GM20000 (cell line): ENCODE data around the gene SAMSN1.

Experiments used
- DNase-seq: peaks from one replicate; pipeline ENCODE4 v3.0.0; 2012; ENCODE audit warnings: low spot score
- TF ChIP-seq, protein P1 (sequence below): IDR thresholded peaks from 2 replicates; pipeline ENCODE4 v1.5.1; 2012; ENCODE audit warnings: mild to moderate bottlenecking, control low read depth; ENCODE audit errors: extremely low read depth, missing control alignments

Gene SAMSN1

DNA sequence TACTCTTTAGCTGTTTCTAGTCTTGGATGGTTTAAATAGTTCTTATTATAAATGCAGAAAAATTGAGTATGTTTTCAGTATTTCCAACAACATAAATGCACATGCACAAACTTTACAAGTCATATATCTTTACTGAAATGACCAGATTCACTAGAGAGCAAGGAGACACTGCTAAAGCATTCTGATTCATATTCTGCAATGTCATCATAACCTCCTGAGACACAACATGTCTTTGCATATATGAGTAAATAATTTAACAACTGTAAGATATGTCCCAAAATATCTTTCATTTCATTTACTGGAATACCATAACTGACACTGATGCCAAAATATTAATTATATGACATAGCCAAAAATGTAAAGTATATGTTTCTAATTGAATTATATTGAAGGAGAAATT, 16.8 kb upstream of the SAMSN1 start:
- DNase-seq, result no peak
- TF ChIP-seq, protein P1, sequence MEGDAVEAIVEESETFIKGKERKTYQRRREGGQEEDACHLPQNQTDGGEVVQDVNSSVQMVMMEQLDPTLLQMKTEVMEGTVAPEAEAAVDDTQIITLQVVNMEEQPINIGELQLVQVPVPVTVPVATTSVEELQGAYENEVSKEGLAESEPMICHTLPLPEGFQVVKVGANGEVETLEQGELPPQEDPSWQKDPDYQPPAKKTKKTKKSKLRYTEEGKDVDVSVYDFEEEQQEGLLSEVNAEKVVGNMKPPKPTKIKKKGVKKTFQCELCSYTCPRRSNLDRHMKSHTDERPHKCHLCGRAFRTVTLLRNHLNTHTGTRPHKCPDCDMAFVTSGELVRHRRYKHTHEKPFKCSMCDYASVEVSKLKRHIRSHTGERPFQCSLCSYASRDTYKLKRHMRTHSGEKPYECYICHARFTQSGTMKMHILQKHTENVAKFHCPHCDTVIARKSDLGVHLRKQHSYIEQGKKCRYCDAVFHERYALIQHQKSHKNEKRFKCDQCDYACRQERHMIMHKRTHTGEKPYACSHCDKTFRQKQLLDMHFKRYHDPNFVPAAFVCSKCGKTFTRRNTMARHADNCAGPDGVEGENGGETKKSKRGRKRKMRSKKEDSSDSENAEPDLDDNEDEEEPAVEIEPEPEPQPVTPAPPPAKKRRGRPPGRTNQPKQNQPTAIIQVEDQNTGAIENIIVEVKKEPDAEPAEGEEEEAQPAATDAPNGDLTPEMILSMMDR, result no peak

DNA sequence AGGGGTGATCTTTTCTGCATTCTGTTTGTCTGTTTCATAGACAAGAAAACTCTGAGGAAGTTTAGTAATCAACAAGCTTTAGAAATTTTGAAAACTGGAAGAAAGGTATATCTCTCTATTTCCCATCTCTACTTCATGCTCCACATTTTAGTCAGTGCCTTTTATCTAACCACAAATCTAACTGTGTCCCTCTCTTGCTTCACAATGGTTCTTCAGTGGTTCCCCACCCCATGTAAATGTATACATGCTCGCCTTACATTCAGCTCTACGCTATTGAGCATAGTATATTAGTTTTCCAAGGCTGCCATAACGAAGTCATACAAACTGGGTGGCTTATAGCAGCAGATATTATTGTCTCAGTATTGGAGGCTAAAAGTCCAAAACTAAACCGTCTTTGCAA, 14.4 kb upstream of the SAMSN1 start:
- DNase-seq, result no peak
- TF ChIP-seq, protein P1, result no peak

DNA sequence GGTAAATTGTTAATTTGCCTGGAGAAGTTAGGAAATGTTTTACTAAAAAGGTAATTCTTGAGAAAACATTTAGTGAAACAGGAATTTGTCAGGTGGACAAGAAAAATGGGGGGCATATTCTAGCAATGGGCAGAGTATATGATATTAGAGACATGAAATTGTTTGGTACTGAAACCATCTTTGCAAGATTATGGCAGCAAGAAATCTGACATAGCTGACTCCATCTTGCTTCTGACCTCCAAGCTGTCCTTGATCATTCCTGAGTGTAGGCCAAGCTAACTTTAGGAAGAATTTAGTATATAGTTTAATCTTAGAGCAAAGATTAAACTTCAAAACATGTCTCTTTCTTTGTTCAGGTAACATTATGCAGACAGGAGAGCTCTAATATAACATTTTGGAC, 14.0 kb upstream of the SAMSN1 start:
- TF ChIP-seq, protein P1, result no peak
- no peak for DNase-seq

DNA sequence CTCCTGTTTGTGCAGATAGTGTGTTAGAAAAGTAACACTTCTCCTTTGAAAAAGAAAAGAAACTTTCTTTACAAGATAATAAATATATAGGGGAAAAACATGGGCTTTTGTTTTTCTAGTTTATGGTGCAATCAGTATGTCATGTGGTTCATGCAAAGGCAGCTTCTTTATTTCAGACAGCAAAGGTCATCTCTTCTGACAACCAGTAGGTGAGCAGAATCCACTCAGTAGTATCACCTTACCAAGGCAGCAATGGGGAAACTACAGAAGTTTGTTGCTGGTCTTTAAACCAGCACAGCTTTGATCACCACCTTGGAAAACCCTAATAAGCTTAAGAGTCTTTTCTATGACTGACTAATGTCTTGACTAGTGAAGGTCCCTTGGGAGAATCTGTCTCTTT, 13.0 kb upstream of the SAMSN1 start:
- TF ChIP-seq, protein P1, result no peak
- peak; percentile 12 for DNase-seq

DNA sequence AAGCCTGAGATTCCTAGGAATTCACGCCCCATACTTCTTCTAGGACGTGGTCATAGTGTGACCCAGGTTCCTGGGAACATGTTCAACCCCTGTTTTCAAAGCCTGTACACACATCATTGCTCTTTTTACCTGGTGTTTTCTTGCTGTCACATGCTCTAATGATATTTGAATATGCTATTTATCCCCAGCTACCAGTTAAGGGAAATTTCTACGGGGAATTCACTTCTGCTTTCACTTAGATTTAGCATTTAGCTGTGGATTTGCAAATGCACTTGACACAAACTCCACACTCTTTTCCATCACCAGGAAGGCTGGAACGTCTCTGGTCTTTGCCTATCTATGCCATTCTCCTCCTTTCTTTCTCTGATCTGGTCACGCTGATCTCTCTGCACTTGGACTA, 11.3 kb upstream of the SAMSN1 start:
- DNase-seq, result peak; percentile 10
- TF ChIP-seq, protein P1, result no peak

DNA sequence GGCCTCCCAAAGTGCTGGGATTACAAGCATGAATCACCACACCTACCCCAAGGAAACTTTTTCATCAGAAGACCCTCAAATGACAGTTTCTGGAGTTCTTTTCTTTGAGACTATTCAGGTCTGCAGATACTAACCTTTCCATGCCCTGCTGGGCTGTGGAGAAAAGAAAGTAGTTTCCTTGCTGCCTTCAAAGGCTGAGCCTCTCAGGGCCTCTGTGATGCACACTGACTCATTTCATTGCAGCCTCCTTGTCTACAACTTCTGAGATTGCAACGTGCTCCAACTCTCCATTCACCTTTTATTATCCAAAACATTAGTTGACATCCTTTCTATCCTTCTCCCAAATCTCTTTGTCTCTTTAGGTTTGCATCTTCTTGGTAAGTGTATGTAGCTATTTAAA, 8.8 kb upstream of the SAMSN1 start:
- TF ChIP-seq, protein P1, result no peak
- no peak for DNase-seq

DNA sequence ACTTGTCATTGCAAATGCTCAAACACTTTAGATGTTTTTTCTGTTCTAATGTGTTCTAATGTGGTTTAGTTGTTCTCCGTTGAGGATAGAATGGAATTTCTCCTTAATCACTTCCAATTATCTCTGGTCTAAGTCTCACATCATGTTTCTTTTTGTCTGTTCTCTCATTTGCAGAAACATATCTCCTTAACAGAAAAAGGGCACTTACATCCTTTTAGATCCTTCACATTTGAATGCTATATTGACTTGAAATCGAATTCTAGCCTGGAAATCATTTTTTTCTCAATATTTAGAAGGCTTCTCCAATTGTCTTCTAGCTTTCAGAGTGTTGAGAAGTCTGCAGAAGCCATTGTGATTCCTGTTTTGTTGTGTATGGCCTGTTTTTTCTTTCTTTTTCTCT, 7.3 kb upstream of the SAMSN1 start:
- TF ChIP-seq, protein P1, result no peak
- DNase-seq, result no peak
